M059J (cell line): ENCODE data around the gene PODN. TPM values are rescaled to one million over a fixed set of nuclear protein-coding genes. Genes with fewer than 3 reads are reported as not detected.

Experiments
- DNase-seq: peaks from one replicate; pipeline ENCODE4 v3.0.0-alpha.2; 2012; ENCODE audit warnings: low read depth
- total RNA-seq: library from RNA; depleted of rRNA; stranded (reverse); fragments of >200 nt; shearing (Covaris generic); gene quantifications from 2 replicates; pipeline ENCODE4 v1.2.3, GENCODE V29; 2014

Gene PODN
- total RNA-seq, 1 experiment from 2014 or later, result not detected

GRCh38 chr1:53074313-53075154, 12.5 kb downstream of the PODN start:
- DNase-seq, result no peak

- no peak for DNase-seq
Observed at GRCh38 chr1:53075206-53075605, 13.2 kb downstream of the PODN start.

- no peak for DNase-seq
Observed at GRCh38 chr1:53075761-53076163, 13.7 kb downstream of the PODN start.

GRCh38 chr1:53076165-53076564, 14.2 kb downstream of the PODN start:
- DNase-seq, result no peak

- DNase-seq, result no peak
Observed at GRCh38 chr1:53076721-53077598, 14.9 kb downstream of the PODN start.

- no peak for DNase-seq
Observed at GRCh38 chr1:53077599-53077965, 15.6 kb downstream of the PODN start.

GRCh38 chr1:53078333-53079101, 16.5 kb downstream of the PODN start:
- no peak for DNase-seq

GRCh38 chr1:53079251-53079650, 17.2 kb downstream of the PODN start:
- no peak for DNase-seq

- no peak for DNase-seq
Observed at GRCh38 chr1:53080041-53080440, 18.0 kb downstream of the PODN start.

GRCh38 chr1:53080769-53081168, 18.8 kb downstream of the PODN start:
- no peak for DNase-seq

GRCh38 chr1:53081384-53082066, 19.5 kb downstream of the PODN start:
- DNase-seq, result no peak

- no peak for DNase-seq
Observed at GRCh38 chr1:53082826-53083455, 20.9 kb downstream of the PODN start.

GRCh38 chr1:53083636-53084588, 21.9 kb downstream of the PODN start:
- DNase-seq, result no peak

- DNase-seq, result no peak
Observed at GRCh38 chr1:53084589-53084971, 22.6 kb downstream of the PODN start.

- no peak for DNase-seq
Observed at GRCh38 chr1:53085405-53085804, 23.4 kb downstream of the PODN start.

GRCh38 chr1:53086491-53087070, 24.6 kb downstream of the PODN start:
- no peak for DNase-seq

GRCh38 chr1:53087332-53088285, 25.6 kb downstream of the PODN start:
- no peak for DNase-seq

GRCh38 chr1:53088616-53089300, 26.7 kb downstream of the PODN start:
- DNase-seq, result no peak
